Hepatocyte (in vitro differentiated cells): ENCODE data around the gene WSCD1.

Source experiments
- EZH2 ChIP-seq: fragments of 200-600 bp; sonication (generic); IDR thresholded peaks from 2 replicates; pipeline ENCODE4 v1.6.1; 2016; ENCODE audit warnings: antibody characterized with exemption, mild to moderate bottlenecking, borderline replicate concordance
- EZH2phosphoT487 ChIP-seq: fragments of 200-600 bp; sonication (generic); IDR thresholded peaks from one replicate; pipeline ENCODE4 v1.6.1; 2018; ENCODE audit warnings: antibody characterized with exemption, mild to moderate bottlenecking, low read depth, moderate library complexity; ENCODE audit not compliant: unreplicated experiment, severe bottlenecking
- TF ChIP-seq, protein P1 (sequence below): fragments of 200-600 bp; sonication (generic); IDR thresholded peaks from 2 replicates; pipeline ENCODE4 v1.5.1; 2016; ENCODE audit warnings: antibody characterized with exemption, mild to moderate bottlenecking; ENCODE audit not compliant: poor library complexity

GRCh38 chr17:6054372-6054771, 15.8 kb upstream of the WSCD1 start:
- TF ChIP-seq, protein P1, sequence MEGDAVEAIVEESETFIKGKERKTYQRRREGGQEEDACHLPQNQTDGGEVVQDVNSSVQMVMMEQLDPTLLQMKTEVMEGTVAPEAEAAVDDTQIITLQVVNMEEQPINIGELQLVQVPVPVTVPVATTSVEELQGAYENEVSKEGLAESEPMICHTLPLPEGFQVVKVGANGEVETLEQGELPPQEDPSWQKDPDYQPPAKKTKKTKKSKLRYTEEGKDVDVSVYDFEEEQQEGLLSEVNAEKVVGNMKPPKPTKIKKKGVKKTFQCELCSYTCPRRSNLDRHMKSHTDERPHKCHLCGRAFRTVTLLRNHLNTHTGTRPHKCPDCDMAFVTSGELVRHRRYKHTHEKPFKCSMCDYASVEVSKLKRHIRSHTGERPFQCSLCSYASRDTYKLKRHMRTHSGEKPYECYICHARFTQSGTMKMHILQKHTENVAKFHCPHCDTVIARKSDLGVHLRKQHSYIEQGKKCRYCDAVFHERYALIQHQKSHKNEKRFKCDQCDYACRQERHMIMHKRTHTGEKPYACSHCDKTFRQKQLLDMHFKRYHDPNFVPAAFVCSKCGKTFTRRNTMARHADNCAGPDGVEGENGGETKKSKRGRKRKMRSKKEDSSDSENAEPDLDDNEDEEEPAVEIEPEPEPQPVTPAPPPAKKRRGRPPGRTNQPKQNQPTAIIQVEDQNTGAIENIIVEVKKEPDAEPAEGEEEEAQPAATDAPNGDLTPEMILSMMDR, result no peak
- no peak for TF ChIP-seq EZH2phosphoT487
- TF ChIP-seq EZH2, result no peak
